Measurements from ENCODE around the gene HOXB2.

HOXB2 gene

DNA sequence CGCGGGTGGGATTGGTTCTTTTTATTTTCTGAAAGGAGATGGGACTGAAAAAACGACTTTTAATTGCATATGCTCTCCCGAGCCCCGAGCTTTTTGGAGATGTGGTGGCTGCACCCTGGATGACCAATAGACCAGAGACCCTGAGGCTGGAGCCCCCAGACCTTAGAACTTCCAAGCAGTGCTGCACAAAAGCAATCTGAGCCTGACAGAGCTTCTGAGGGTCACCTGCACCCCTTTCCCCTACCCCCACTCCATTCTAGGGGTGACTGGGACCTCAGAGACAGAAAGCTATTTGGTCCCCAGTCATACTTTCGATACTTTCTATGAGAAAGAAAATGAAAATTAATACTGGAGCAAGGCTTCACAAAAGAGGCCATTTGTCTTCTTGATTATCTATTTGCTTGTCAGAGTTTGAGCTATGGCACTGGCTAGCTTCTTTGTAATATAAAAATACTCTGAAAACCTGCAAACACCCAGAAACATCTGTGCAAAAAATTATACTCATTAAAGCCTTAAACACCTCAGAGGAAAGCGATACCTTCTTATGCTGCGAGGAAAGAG, 29.7 kb upstream of the HOXB2 start:
- Mint-ChIP-seq H3K36me3 (peaks cover 1% of the 10 kb centered on the region), H3K4me1 (peaks cover 36% of the 10 kb centered on the region), H3K4me3 (no peak overlapping the region), H3K27me3 (peaks cover 9% of the 10 kb centered on the region), H3K9me3 (no peaks in the 10 kb centered on the region), H3K27ac (no peak overlapping the region)

DNA sequence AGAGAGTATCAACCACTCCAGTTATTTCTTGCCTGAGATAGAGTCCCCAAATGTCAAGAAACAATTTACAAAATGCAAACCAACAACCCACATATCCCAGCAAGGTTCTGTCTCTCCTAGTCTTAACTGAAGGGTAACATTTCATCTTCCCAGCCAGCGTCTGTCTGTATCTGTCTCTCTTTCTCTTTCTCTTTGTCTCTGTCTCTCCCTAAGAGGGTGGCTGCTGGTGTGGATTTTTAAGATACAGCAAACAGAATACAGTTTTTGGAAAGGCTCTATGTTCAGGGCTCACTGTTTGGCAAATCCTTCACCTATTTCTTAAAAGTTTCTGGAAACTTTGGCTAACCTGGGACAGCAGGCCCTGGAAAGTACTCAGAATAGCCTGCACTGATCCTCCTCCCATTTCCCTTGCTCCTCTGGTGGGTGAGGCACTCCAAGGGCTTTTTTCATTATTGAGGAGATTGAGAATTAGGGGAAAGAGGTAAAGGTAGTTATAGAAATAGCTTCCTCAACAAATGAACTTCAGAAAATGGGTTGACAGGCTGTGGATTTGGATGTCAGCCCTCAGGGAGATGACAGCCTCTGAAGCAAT, 27.0 kb upstream of the HOXB2 start:
- peaks cover 6% of the 10 kb centered on the region for H3K27me3 Mint-ChIP-seq
- H3K9me3 Mint-ChIP-seq: no peaks in the 10 kb centered on the region
- H3K4me3 Mint-ChIP-seq: no peak overlapping the region
- H3K4me1 Mint-ChIP-seq: peaks cover 25% of the 10 kb centered on the region
- H3K27ac Mint-ChIP-seq: no peak overlapping the region
- H3K36me3 Mint-ChIP-seq: no peaks in the 10 kb centered on the region

DNA sequence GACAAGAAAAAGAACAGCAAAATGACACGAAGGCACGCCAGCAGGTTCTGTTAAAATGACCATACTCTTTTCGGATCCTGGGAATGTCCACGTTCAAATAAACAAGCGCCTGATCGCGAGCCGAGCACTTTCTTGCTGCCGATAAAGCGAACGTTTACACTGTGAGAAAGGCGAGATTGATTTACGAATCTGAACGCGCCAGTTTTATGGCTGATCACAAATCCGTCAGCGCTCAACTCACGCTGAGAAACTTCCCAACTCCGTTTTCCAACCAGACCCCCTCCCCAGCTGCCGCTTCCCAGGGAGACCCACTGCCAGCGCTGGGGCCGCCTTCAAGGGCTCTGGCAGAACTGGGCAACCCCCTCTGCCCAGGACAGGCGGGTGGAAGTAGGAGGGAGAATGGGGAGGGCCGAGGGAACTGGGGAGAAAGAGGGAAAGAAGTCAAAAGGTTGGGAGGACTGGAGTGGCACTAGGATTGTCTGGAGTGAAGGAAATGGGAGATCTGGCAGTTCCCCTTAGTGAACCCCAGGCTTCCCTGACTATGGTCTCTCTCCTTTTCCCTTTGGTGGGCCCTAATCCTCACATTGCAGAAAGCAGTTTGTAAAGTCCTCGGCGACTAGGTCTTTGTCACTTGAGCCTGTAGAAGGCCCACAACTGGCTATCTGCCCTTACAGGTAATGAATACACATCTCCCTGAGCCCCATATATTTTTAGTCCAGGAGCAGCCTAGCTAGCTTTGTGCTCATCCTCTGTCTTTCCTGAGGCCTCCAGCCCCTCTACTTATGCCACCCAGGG, 26.3 kb upstream of the HOXB2 start:
- no peaks in the 10 kb centered on the region for H3K36me3 Mint-ChIP-seq
- H3K4me3 Mint-ChIP-seq: no peak overlapping the region
- H3K9me3 Mint-ChIP-seq: no peaks in the 10 kb centered on the region

DNA sequence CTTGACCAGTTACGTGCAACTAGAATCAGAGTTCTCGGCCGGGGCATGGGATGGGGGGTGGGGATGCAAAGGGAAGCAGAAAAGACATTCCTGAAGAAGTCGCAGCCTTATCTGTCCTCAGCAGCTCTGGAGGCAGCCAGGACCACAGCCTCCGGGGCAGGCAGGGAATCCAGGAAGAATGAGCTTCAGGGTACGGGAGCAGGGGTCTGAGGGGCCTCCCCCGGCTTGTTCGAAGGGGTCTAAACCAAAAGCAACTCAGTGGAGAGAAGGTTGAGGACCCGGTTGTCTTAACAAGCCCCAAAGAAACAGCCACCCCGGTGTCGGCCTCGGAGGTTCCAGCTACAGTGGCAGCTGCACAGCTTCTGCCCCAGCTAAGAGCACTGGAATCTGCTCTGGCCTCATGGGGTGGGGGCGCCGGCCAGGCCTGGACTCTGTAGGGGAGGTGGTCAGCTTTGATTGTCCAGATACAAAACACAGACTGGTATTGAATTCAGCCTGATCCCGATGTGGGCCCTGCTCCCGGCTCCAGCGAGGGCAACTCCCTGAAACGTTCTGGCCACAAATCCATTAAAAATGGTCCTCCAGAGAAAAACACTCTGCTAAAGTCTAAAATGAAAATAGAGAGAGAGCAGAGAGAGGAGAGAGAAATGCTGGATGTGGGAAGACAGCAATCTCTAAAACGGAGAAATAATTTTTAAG, 25.6 kb upstream of the HOXB2 start:
- peaks cover 6% of the 10 kb centered on the region for H3K27me3 Mint-ChIP-seq
- H3K4me1 Mint-ChIP-seq: peaks cover 17% of the 10 kb centered on the region
- H3K9me3 Mint-ChIP-seq: no peaks in the 10 kb centered on the region
- no peak overlapping the region for H3K4me3 Mint-ChIP-seq
- no peaks in the 10 kb centered on the region for H3K36me3 Mint-ChIP-seq
- no peak overlapping the region for H3K27ac Mint-ChIP-seq

More for the DNA sequence above, 26.3 kb upstream of the HOXB2 start:
- Mint-ChIP-seq H3K4me1 (peaks cover 22% of the 10 kb centered on the region), H3K27ac (no peak overlapping the region), H3K27me3 (peaks cover 6% of the 10 kb centered on the region)

DNA sequence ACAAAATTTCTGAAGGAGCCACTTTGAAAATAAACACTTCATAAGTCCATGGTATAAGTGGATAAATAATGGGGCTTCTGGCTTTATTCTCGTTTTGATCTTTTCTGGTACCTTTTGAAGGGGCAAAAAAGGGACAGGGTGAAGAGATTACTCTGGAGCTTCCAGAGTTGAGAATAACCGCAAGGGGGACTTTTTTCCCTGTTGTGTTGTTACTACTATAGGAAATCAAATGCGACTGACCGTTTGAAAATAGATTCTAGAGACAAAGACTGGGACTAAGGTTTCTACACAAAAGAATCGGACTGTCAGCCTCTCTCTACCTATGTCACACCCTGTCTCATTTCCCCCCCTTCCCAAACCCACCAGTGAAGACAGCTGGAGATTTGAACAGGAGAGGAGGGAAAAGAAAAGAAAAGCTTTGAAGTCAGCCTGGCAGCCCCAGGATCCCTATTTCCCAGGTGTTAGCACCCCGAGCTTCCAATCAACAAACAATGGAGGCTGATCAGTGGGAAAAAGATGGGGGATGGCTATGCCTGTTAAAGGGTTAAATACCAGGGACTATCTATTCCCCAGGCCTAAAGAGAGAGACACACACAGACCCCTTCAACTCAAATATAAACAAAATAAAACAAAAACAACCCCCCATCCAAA, 24.9 kb upstream of the HOXB2 start:
- H3K4me3 Mint-ChIP-seq: no peak overlapping the region
- H3K36me3 Mint-ChIP-seq: no peaks in the 10 kb centered on the region
- no peak overlapping the region for H3K27ac Mint-ChIP-seq
- no peaks in the 10 kb centered on the region for H3K9me3 Mint-ChIP-seq
- H3K4me1 Mint-ChIP-seq: peaks cover 17% of the 10 kb centered on the region
- peaks cover 6% of the 10 kb centered on the region for H3K27me3 Mint-ChIP-seq

DNA sequence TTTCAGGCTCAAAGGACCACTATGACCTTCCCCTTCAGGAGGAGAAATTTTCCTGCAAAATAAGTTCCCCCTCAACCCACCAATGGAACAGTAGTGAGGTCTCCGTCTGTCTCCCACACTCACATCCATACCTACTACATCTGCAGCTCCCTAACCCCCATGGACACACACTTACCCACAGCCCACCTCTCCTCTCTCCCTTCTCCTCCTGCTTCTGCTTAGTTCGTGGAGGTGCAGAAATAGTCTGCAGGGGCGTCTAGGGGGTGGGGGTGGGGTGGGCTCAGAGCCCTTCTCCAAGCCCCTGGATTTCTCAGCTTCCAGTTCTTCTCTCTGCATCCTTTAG, 24.3 kb upstream of the HOXB2 start:
- Mint-ChIP-seq H3K4me3 (no peak overlapping the region), H3K36me3 (no peaks in the 10 kb centered on the region), H3K27ac (no peak overlapping the region), H3K4me1 (peaks cover 16% of the 10 kb centered on the region), H3K27me3 (peaks cover 6% of the 10 kb centered on the region), H3K9me3 (no peaks in the 10 kb centered on the region)

DNA sequence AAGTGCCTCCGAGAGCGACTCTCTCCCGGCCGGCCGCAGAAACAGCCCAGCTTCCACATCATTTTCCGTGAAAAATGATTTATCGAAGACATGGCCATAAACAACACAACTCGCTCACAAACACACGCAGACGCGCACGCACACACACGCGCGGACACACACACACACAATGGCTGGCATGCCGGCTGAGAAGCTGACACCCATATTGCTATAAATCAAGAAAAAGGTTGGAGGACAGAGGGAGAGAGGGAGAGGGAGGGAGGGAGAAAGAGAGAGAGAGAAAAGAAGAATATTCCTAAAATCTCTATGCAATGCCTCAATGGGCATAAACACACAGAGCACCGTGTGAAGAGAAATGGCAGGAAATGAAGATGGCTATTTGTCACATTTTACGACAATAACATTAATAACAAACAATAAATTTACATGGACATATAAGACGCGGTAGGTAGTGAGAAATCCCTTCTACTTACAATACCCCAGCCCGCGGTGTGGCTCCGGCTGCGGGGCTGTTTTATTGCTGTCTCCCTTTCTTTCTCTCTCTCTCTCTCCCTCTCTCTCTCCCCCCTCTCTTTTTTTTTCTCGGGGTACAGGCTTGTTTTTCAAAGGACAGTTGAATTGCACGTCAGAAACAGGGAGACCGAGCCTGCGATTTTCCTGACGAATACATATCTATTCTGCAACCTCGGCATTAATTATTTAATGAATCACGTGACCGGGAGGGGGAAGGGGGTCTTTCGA, 23.8 kb upstream of the HOXB2 start:
- H3K36me3 Mint-ChIP-seq: no peaks in the 10 kb centered on the region
- peak overlapping the region; percentile 15 for H3K4me3 Mint-ChIP-seq
- no peak overlapping the region for H3K27ac Mint-ChIP-seq
- H3K9me3 Mint-ChIP-seq: no peaks in the 10 kb centered on the region
- peaks cover 15% of the 10 kb centered on the region for H3K4me1 Mint-ChIP-seq
- peaks cover 6% of the 10 kb centered on the region for H3K27me3 Mint-ChIP-seq

DNA sequence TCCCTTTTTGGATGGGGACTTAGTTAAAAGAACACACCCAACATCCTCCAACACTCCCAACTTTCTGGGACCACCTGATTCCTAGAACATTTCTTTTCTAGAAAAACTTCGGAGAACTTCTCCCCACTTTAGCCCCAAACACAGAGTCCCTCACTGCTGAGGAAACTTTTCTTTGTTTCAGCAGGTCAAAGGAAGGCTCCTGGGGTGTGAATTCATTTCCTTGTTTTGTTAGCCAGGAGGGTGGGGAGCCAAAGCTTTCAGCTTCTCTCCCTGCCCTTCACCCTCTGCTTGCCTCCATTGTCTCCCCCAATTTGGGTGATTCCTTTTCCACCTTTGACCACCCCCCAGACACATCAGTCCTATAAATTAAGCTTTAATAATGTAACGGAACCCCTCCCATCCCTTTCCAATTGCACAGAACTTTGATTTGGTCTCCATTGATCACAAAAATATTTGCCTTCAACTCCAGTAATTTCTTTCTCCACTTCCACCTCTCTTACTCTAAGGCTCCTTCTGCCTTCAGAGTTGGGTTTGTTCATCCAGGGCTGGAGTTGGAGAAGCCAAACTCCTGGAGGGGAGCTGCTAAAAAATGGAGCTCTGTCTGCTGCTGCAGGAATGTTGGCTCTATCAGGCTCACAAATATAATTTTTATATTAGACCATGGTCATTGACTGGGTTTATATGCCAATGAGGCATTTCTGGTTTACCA, 22.9 kb upstream of the HOXB2 start:
- Mint-ChIP-seq H3K27ac (no peak overlapping the region), H3K4me1 (peaks cover 9% of the 10 kb centered on the region), H3K27me3 (peaks cover 6% of the 10 kb centered on the region), H3K36me3 (no peaks in the 10 kb centered on the region), H3K4me3 (no peak overlapping the region), H3K9me3 (no peaks in the 10 kb centered on the region)

DNA sequence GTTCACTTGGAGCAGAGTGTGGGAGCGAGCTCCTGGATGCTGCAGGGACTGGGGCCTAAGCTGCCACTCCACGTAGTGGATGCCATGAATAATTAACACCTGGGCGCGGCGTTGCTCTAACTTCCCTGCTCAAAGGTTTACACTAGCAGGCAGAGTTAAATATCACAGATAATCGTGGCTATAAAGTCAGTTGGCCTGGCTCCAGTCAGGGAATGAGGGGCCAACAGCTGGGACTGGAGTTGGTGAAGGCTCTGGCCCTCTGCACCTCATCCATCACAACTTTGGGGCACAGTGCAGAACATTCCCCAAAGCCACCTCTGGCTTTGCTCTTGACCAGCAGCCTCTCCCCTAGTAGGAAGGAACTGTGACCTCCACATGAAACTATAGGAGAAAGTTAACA, 22.3 kb upstream of the HOXB2 start:
- Mint-ChIP-seq H3K4me1 (peaks cover 13% of the 10 kb centered on the region), H3K9me3 (no peaks in the 10 kb centered on the region), H3K36me3 (no peaks in the 10 kb centered on the region), H3K4me3 (no peak overlapping the region), H3K27ac (no peak overlapping the region), H3K27me3 (peaks cover 6% of the 10 kb centered on the region)

DNA sequence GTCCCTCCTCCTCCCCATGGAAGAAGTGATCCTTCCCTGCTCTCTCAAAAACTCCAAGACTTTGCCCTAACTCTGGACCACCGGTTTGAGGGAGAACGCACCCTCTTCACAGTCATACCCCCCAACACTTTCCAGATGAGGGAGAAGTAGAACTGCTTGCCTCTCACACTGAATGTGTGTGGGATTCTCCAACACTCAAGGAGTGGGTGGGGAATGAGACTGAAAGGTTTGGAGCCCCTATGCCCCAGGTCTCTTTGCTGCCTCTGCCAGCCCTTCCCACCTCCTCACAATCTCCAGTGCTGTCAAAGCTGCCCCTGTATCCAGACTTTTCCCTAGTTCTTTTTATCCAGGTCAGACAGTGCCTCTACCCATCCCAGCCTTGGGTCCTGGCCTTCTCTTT, 21.8 kb upstream of the HOXB2 start:
- Mint-ChIP-seq H3K4me1 (peaks cover 18% of the 10 kb centered on the region), H3K4me3 (no peak overlapping the region), H3K9me3 (no peaks in the 10 kb centered on the region), H3K36me3 (no peaks in the 10 kb centered on the region), H3K27me3 (peaks cover 6% of the 10 kb centered on the region), H3K27ac (no peak overlapping the region)

DNA sequence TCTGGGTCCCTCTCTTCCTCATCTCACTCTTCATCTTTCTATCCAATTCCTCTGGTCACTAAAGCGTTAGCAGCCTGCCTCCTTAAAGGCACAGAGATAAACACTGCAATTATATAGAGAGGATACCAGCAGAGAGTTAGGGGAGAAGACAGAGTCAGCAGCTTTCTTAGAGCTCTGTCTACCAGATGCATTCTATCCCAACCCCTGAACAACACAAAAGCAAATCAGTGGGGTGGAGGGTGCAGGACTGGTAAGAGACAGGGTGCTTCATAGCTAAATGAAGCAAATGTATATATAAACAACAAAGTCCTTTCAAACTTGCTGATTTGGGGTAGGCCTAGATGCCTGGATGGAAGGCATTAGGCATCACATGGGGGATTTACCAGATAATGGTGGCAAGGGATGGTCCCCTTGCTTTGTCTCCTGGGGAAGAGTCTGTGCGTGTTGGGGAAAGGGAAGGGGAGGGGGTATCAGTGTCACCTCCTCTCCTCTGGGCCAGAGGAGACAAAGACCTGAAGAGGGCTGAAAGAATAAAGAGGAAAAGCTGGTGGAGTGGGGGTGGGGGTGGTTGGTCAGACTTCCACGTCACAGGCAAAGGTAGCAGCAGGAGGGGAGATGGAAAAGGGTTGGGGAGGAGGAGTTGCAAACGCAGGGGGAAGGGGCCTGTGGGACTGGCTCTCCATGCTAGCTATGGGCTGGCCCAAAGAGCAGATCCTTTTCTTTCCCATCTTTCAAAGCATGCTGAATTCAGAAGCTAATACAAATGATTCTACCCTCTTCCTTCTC, 21.2 kb upstream of the HOXB2 start:
- Mint-ChIP-seq H3K27ac (no peak overlapping the region), H3K36me3 (peaks cover 2% of the 10 kb centered on the region), H3K9me3 (no peaks in the 10 kb centered on the region), H3K4me1 (peaks cover 24% of the 10 kb centered on the region), H3K27me3 (peaks cover 6% of the 10 kb centered on the region), H3K4me3 (no peak overlapping the region)

DNA sequence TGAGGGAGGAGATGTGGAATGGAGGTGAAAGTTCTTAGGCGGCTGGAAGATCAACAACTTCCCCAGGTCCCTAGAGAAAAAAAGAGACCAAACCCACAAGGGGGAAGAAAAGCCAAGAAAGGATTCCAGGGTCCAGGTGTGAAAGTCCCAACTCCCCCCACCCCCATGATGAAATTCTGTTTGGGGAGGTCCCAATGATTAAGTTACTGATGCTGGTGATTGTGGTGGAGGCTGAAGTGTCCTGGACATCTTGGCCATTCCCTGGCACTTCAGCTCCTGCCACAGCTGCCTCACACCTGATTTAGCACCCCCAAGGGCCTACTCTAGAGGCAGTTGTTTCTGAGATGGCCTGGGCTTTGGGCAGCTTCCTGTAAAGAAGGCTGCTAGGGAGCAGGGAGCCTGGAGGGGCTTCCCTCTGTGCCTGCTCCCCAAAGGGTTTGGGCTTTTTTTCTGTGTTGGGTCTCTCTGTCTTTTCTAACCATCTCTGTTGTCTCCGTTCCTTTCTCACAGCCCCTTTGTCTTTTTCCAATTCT, 20.2 kb upstream of the HOXB2 start:
- H3K4me3 Mint-ChIP-seq: no peak overlapping the region

DNA sequence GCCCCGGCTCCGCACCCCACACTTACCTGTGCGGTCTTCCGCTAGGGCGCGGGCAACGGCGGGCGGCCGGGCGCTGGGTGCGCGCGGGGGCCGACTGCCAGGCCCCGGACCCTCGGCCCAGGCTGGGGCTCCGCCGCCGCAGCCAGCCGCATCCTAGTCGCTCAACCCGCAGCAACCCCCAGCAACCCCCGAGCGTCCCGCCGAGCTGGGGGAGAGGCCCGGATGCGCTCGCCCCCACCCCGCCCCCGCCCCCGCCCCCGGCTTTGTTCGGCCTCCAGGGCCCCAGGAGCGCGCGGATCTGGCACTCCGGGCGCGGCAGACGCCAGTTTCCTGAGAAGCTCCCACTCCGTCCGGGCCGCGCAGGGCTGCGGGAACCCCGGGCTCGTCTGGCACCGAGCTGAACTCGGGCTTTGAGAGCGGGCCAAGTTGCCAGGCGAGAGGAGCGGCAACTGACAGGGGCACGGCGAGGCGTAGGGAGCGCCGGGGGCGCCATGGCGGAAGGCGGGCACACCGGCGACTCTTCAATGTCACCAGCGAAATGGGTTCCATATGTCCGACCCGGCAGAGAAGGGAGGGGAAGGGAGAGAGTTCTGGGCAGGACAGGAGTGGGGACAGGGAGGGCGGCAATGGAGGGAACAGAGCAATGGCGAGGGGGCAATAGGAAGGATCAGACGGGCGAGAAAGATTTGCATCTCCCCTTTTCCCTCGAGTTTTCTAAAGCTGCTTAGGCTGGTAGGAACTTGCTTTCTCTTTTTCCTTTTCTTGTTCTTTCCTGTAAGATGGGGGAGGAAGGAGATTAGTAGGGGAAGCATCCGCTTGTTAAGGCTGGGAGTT, 19.5 kb upstream of the HOXB2 start:
- peaks cover 6% of the 10 kb centered on the region for H3K27me3 Mint-ChIP-seq
- no peak overlapping the region for H3K4me3 Mint-ChIP-seq
- peaks cover 3% of the 10 kb centered on the region for H3K36me3 Mint-ChIP-seq
- H3K9me3 Mint-ChIP-seq: no peaks in the 10 kb centered on the region
- peak overlapping the region; percentile 75 for H3K27ac Mint-ChIP-seq
- peaks cover 24% of the 10 kb centered on the region for H3K4me1 Mint-ChIP-seq

More for the DNA sequence above, 20.2 kb upstream of the HOXB2 start:
- Mint-ChIP-seq H3K9me3 (no peaks in the 10 kb centered on the region), H3K27ac (peak overlapping the region; percentile 75), H3K4me1 (peaks cover 24% of the 10 kb centered on the region), H3K27me3 (peaks cover 6% of the 10 kb centered on the region), H3K36me3 (peaks cover 3% of the 10 kb centered on the region)

All from activated naive CD4-positive, alpha-beta T cell treated with anti-CD3 and anti-CD28 coated beads, Interleukin-2, amount 50 U/mL, for 24 hours (primary cell).